B cell (primary cell): ENCODE data around the gene SCP2. TPM values are rescaled to one million over a fixed set of nuclear protein-coding genes. Genes with fewer than 3 reads are reported as not detected.
"Not testable (repeated sequence)": the region's sequence is repeated elsewhere in the genome, so short reads cannot be mapped to it uniquely, and the experiment has no call there.

Source experiments
- ATAC-seq: fragments of 200-7000 bp; cut with Tn5 transposase; one replicate; pipeline ENCODE4 v1.10.0; 2021; ENCODE audit warnings: low read depth, mild to moderate bottlenecking, moderate number of reproducible peaks, moderate library complexity
- CTCF ChIA-PET: fragments of 350-600 bp; sonication (Branson Sonifier 250); formaldehyde crosslinking; loops from one replicate; lab custom pipeline; 2021; ENCODE audit warnings: antibody characterized with exemption, inconsistent platforms; lab: Charles Lee
- POLR2A ChIA-PET: fragments of 350-600 bp; sonication (Branson Sonifier 250); formaldehyde crosslinking; loops from one replicate; lab custom pipeline; 2021; ENCODE audit warnings: antibody characterized with exemption; lab: Charles Lee
- DNase-seq: peaks from one replicate; pipeline ENCODE4 v3.0.0; 2013
- H2AFZ ChIP-seq: 2 replicates; pipeline ENCODE4 v1.6.1; 2012; ENCODE audit warnings: mild to moderate bottlenecking, low read depth, low read length; ENCODE audit not compliant: insufficient read depth, poor library complexity, severe bottlenecking
- H3K27ac ChIP-seq, 2 donors: 1 replicate in 1 of 2; 2 replicates in 1 of 2; pipeline ENCODE4 v1.5.1; 2012 to 2013; ENCODE audit warnings: low read length in 2 of 2, mild to moderate bottlenecking in 2 of 2, moderate library complexity in 1 of 2
- H3K27me3 ChIP-seq, 4 experiments: fragments of 200-600 bp in 1 of 4; sonication (generic) in 1 of 4; replicated peaks in 1 of 4; 1 replicate in 2 of 4; 2 replicates in 2 of 4; pipeline versions ENCODE4 v1.6.1 to v1.7.0; 2013 to 2016; ENCODE audit warnings: low read length in 3 of 4, mild to moderate bottlenecking in 2 of 4, mixed read lengths in 1 of 4, moderate library complexity in 1 of 4; ENCODE audit not compliant: insufficient read depth in 4 of 4, control insufficient read depth in 3 of 4; ENCODE audit errors: control extremely low read depth in 1 of 4
- H3K36me3 ChIP-seq, 2 experiments: replicated peaks in 1 of 2; 1 replicate in 1 of 2; 2 replicates in 1 of 2; pipeline versions ENCODE4 v1.6.1 to v1.7.1; 2013; ENCODE audit warnings: low read length in 1 of 2; ENCODE audit not compliant: insufficient read depth in 2 of 2, control insufficient read depth in 1 of 2; ENCODE audit errors: control extremely low read depth in 1 of 2, extremely low read depth in 1 of 2
- H3K4me1 ChIP-seq, 2 donors: fragments of 200-600 bp in 1 of 2; sonication (generic) in 1 of 2; 1 replicate in 1 of 2; 2 replicates in 1 of 2; pipeline versions ENCODE4 v1.5.1 to v1.6.1; 2013 to 2017; ENCODE audit warnings: low read length in 2 of 2; ENCODE audit not compliant: control insufficient read depth in 2 of 2, insufficient read depth in 2 of 2
- H3K4me2 ChIP-seq: replicated peaks from 2 replicates; pipeline ENCODE3; 2012; ENCODE audit warnings: mild to moderate bottlenecking, low read depth, low read length; ENCODE audit not compliant: poor library complexity, severe bottlenecking
- H3K4me3 ChIP-seq, 5 experiments: fragments of 200-600 bp in 1 of 5; sonication (generic) in 1 of 5; 1 replicate in 3 of 5; 2 replicates in 2 of 5; pipeline versions ENCODE4 v1.5.1 to v1.7.0; 2011 to 2016; ENCODE audit warnings: low read length in 4 of 5, mild to moderate bottlenecking in 4 of 5, low read depth in 2 of 5, control low read depth in 1 of 5, moderate library complexity in 1 of 5; ENCODE audit not compliant: insufficient read depth in 1 of 5; ENCODE audit errors: control extremely low read depth in 1 of 5, extremely low read depth in 1 of 5
- H3K79me2 ChIP-seq: fragments of 200-600 bp; sonication (generic); one replicate; pipeline ENCODE4 v1.6.0; 2016; ENCODE audit warnings: low read length; ENCODE audit not compliant: control insufficient read depth, insufficient read depth
- H3K9ac ChIP-seq: fragments of 200-600 bp; sonication (generic); 2 replicates; pipeline ENCODE4 v1.6.1; 2017; ENCODE audit warnings: mild to moderate bottlenecking, low read length, moderate library complexity
- H3K9me3 ChIP-seq, 3 donors: one replicate each; pipeline versions ENCODE4 v1.6.1 to v1.7.1; 2013; ENCODE audit warnings: low read length in 2 of 3; ENCODE audit not compliant: control insufficient read depth in 2 of 3, insufficient read depth in 1 of 3; ENCODE audit errors: control extremely low read depth in 1 of 3
- H4K20me1 ChIP-seq: 2 replicates; pipeline ENCODE4 v1.6.0; 2012; ENCODE audit warnings: mild to moderate bottlenecking, low read length; ENCODE audit not compliant: insufficient read depth, control insufficient read depth, poor library complexity, severe bottlenecking
- H3K27ac Mint-ChIP-seq: one replicate; pipeline ENCODE4 v1.8.0; 2021; ENCODE audit warnings: mixed read lengths
- H3K27me3 Mint-ChIP-seq: one replicate; pipeline ENCODE4 v1.8.0; 2021; ENCODE audit warnings: mixed read lengths
- H3K4me1 Mint-ChIP-seq: one replicate; pipeline ENCODE4 v1.8.0; 2021; ENCODE audit warnings: mixed read lengths
- H3K4me3 Mint-ChIP-seq: one replicate; pipeline ENCODE4 v1.8.0; 2021; ENCODE audit warnings: mixed read lengths
- H3K9me3 Mint-ChIP-seq: one replicate; pipeline ENCODE4 v1.8.0; 2022; ENCODE audit warnings: mixed read lengths; ENCODE audit not compliant: insufficient read depth
- EZH2 ChIP-seq: IDR thresholded peaks from 2 replicates; pipeline ENCODE4 v1.6.1; 2012; ENCODE audit warnings: borderline replicate concordance, low read depth, mild to moderate bottlenecking, moderate library complexity, low read length; ENCODE audit not compliant: insufficient read depth, poor library complexity, severe bottlenecking
- WGBS: methylation state at CpG from one replicate; pipeline ENCODE4 v1.1.5; 2013; ENCODE audit warnings: missing lambda C conversion rate; ENCODE audit not compliant: insufficient coverage; 5-methylcytosine and 5-hydroxymethylcytosine counted together
- intact Hi-C: fragments of 100-400 bp; cut with micrococcal nuclease; formaldehyde crosslinking; loops from one replicate; pipeline ENCODE4 v1.10.0; 2022
- polyA plus RNA-seq: library from polyadenylated mRNA; depleted of rRNA; stranded (reverse); fragments of >200 nt; gene quantifications from 2 replicates; pipeline ENCODE4 v1.2.3, GENCODE V29; 2012
- total RNA-seq, 2 donors: library from RNA; stranded (reverse); fragments of 120-200 nt in 1 of 2; gene quantifications; 1 replicate in 1 of 2; 2 replicates in 1 of 2; pipeline versions ENCODE4 v1.2.3 to v1.2.4, GENCODE V29; 2013 to 2022
- TF ChIP-seq, protein P1 (sequence below): fragments of 200-600 bp; IDR thresholded peaks from one replicate; pipeline ENCODE4 v1.8.0; 2022; ENCODE audit warnings: antibody characterized with exemption, mild to moderate bottlenecking

The SCP2 gene
- total and polyA plus RNA-seq, 2 donors (not counting 1 experiment from before 2014, with no cell fraction given), result 19.4 to 46.6 TPM

DNA sequence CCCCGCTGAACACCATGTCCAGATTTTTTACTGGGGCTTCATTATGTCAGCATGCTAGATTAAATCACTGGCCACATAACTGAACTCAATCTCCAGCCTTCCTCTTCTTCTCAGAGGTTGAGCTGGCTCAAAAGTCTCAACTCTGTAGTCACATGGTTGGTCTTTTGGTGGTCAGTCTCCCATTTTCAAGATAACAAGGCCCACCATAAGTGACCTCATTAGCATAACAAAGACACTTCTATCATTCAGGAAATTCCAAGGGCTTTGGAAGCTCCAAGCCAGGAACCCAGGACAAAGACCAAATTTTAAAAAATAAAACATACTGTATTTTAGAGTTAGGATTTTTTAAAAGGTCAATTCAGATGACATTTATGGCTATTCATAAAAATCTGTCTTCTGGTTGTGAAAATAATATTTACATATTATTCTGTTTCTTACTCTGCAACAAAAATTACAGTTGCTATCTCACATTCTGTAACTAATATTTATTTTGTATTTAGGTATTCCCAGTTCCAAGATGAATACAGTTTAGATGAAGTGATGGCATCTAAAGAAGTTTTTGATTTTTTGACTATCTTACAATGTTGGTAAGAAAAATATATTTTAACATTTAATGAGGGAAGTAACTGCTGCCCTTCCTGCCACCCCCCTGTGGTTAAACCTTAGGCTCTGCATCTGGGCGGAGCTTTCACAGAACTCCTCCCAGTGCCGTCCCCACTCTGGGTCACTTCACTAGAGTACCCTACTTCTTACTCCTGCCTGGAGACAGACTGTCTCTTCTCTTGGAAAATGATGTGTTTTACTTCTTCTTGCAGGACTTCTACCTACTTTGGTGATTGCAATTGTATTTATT is 49.3 kb downstream of the SCP2 start:
- intact Hi-C loops, result no loop called here
- no peaks in the 10 kb centered on the region for H3K36me3 ChIP-seq
- H3K4me1 Mint-ChIP-seq, result no peaks in the 10 kb centered on the region
- no peaks in the 10 kb centered on the region for H4K20me1 ChIP-seq
- no peak for DNase-seq
- H3K9me3 ChIP-seq, result no peaks in the 10 kb centered on the region
- no peak overlapping the region for H3K27ac ChIP-seq
- no peak overlapping the region for H3K27ac Mint-ChIP-seq
- no peak overlapping the region for H3K4me3 Mint-ChIP-seq
- H3K9ac ChIP-seq, result no peak overlapping the region
- no peaks in the 10 kb centered on the region for H3K4me1 ChIP-seq
- ChIA-PET CTCF (no interaction called here), POLR2A (no interaction called here)
- H3K27me3 Mint-ChIP-seq, result no peaks in the 10 kb centered on the region
- H2AFZ ChIP-seq, result no peak overlapping the region
- 91% methylated on average over 3 of the region's 3 CpGs for WGBS
- H3K9me3 Mint-ChIP-seq, result no peaks in the 10 kb centered on the region
- no peak overlapping the region for H3K4me2 ChIP-seq
- H3K79me2 ChIP-seq, result no peaks in the 10 kb centered on the region
- no peak overlapping the region for H3K4me3 ChIP-seq
- no peaks in the 10 kb centered on the region for H3K27me3 ChIP-seq
- ATAC-seq, result no peak
- TF ChIP-seq, protein P1, sequence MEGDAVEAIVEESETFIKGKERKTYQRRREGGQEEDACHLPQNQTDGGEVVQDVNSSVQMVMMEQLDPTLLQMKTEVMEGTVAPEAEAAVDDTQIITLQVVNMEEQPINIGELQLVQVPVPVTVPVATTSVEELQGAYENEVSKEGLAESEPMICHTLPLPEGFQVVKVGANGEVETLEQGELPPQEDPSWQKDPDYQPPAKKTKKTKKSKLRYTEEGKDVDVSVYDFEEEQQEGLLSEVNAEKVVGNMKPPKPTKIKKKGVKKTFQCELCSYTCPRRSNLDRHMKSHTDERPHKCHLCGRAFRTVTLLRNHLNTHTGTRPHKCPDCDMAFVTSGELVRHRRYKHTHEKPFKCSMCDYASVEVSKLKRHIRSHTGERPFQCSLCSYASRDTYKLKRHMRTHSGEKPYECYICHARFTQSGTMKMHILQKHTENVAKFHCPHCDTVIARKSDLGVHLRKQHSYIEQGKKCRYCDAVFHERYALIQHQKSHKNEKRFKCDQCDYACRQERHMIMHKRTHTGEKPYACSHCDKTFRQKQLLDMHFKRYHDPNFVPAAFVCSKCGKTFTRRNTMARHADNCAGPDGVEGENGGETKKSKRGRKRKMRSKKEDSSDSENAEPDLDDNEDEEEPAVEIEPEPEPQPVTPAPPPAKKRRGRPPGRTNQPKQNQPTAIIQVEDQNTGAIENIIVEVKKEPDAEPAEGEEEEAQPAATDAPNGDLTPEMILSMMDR, result no peak
- TF ChIP-seq EZH2, result no peak

DNA sequence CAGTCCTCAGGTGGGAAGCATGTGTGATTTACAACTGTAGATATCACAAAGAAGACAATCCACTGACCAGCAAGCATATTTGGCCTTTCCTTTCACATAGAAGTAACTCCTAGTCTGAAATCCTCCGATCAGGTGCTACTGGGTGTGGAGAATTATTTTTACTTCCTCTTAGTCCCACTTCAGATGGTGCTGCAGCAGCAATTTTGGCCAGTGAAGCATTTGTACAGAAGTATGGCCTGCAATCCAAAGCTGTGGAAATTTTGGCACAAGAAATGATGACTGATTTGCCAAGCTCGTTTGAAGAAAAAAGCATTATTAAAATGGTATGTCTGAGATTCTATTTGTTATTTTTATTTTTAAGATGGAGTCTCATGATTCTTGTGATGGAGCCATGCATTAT is 51.0 kb downstream of the SCP2 start:
- POLR2A ChIA-PET, result no interaction called here
- intact Hi-C loops, result no loop called here
- Histone ChIP-seq H3K27ac (no peak overlapping the region), H4K20me1 (no peaks in the 10 kb centered on the region), H3K4me2 (no peak overlapping the region), H3K79me2 (no peaks in the 10 kb centered on the region), H3K27me3 (no peaks in the 10 kb centered on the region), H3K4me3 (no peak overlapping the region), H3K4me1 (no peaks in the 10 kb centered on the region), H3K36me3 (no peaks in the 10 kb centered on the region), H3K9me3 (peaks cover 0 to 4% (median 1%) of the 10 kb centered on the region in 3 donors), H3K9ac (no peak overlapping the region), H2AFZ (no peak overlapping the region)
- WGBS, result no CpG with 5 or more reads among the region's 2 CpGs
- H3K27me3 Mint-ChIP-seq, result no peaks in the 10 kb centered on the region
- DNase-seq (no peak), ATAC-seq (no peak)
- H3K9me3 Mint-ChIP-seq, result no peaks in the 10 kb centered on the region
- H3K4me1 Mint-ChIP-seq, result no peaks in the 10 kb centered on the region
- no peak overlapping the region for H3K4me3 Mint-ChIP-seq
- CTCF ChIA-PET, result no interaction called here
- no peak overlapping the region for H3K27ac Mint-ChIP-seq
- no peak for TF ChIP-seq EZH2
- TF ChIP-seq, protein P1, result no peak

- H3K27me3 ChIP-seq, H3K4me1 Mint-ChIP-seq, H4K20me1 ChIP-seq, H3K4me2 ChIP-seq, H3K9me3 ChIP-seq, H3K4me3 Mint-ChIP-seq, H3K79me2 ChIP-seq, H3K36me3 ChIP-seq, POLR2A ChIA-PET, H3K27ac ChIP-seq, H2AFZ ChIP-seq, H3K9me3 Mint-ChIP-seq, DNase-seq, intact Hi-C loops, ATAC-seq, H3K27me3 Mint-ChIP-seq, H3K9ac ChIP-seq, H3K4me1 ChIP-seq, CTCF ChIA-PET, H3K4me3 ChIP-seq, H3K27ac Mint-ChIP-seq: not testable (repeated sequence)
Observed at GRCh38 chr1:52992733-52993132, 65.7 kb downstream of the SCP2 start.
